T-helper 1 cell treated with Interleukin-12 subunit alpha and Interleukin-12 subunit beta and Interleukin-4 antibody, amounts not matched to agents 30 ng/mL and 1 ng/mL, for 36 hours (primary cell): ENCODE results near the gene PDE1A. TPM values are rescaled to one million over a fixed set of nuclear protein-coding genes. Genes with fewer than 3 reads are reported as not detected.
"Not testable (repeated sequence)": the region's sequence is repeated elsewhere in the genome, so short reads cannot be mapped to it uniquely, and the experiment has no call there.

Experiments
- intact Hi-C: fragments of 100-400 bp; cut with micrococcal nuclease; formaldehyde crosslinking; loops from one replicate; pipeline ENCODE4 v1.15.1; 2024
- total RNA-seq: library from RNA; stranded (reverse); gene quantifications from 2 replicates; pipeline ENCODE4 v1.2.3, GENCODE V29; 2022

PDE1A gene
- total RNA-seq, 1 donor from 2014 or later = not detected

DNA sequence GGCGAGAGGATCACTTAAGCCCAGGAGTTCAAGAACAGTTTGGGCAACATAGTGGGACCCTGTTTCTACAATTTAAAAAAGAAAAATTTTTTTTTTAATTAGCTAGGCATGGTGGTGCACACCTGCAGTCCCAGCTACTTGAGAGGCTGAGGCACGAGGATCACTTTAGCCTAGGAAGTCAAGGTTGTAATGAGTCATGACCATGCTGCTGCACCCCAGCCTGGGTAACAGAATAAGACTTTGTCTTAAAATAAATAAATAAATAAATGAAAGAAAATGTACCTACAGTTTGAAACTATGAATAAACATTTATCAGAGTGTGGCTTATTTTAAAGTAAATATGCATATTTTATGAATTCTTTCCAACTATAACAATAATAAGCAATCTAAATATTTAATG lies 16.7 kb downstream of the PDE1A start:
- intact Hi-C loops = no loop called here

GRCh38 chr2:182406221-182406620 lies 20.6 kb downstream of the PDE1A start:
- intact Hi-C loops = no loop called here

DNA sequence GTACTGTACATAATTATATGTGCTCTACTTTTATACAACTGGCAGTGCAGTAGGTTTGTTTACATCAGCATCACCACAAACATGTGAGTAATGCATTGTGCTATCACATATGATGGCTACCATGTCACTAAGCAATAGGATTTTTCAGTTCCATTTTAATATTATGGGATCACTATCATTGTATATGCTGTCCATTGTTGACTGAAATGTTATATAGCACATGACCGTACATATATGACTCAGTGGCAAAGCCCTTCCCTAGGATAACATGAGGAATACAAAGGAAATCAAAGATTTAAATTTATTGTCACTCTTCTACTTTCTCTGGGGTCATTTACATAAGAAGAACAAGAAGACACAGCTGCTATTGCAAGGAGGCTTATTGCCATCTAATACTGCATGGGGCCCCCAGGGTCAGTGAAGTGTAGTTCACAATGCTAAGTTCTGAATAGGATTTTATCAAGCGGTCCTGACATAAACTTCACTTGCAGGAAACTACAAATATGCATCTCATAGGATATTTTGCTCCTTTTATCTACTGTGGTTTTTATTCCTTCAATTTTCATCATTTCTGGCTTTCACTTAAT lies 21.8 kb downstream of the PDE1A start:
- intact Hi-C loops = no loop called here

DNA sequence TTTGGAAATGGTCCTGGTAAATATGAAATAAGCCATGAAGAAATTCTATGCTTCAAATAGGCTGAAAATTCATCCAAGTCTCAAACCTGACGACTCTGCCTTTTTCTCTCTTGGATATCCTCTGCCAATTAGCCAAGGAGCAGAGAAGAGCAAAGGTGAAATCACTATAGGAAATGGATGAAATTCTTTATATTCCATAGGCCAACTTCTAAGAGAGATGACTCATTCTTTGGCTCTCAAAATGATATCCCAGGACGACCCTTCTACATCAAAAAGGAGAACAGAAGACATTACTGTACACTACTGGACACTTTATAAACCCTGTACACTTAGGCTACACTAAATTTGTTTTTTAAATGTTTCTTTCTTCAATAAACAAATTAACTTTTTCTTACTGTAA lies 22.7 kb downstream of the PDE1A start:
- intact Hi-C loops = no loop called here

DNA sequence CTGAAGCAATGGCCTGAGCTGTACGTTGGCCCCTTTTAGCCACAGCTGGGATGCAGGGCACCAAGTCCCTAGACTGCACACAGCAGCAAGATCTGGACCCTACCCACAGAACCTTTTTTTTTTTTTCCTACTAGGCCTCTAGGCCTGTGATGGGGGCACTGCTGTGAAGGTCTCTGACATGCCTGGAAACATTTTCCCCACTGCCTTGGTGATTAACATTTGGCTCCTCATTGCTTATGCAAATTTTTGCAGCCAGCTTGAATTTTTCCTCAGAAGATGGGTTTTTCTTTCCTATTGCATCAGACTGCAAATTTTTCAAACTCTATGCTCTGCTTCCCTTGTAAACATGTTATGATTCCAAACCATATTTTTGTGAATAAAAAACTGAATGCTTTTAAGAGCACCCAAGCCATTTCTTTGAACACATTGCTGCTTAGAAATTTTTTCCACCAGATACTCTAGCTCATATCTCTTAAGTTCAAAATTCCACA lies 33.5 kb downstream of the PDE1A start:
- intact Hi-C loops = no loop called here

DNA sequence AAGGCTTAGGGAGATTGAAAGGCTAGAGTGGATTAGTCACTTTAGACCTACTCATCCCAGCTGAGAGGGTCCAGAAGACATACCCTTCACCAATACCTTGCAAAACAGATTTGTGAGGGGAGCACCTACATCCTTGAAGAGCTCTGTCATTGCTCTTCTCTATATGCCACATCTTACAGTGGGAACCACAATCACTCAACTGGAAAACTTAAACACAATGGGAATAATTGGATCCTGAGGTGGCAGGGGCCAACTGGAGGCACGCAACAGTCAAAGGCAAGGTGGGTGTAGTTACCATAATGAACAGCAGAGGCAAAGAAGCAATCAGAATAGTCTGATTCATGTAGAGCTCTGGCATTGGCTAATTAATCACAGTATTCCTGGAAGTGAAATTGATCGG lies 35.4 kb downstream of the PDE1A start:
- intact Hi-C loops = no loop called here

GRCh38 chr2:182386267-182386880 lies 40.5 kb downstream of the PDE1A start:
- intact Hi-C loops = not testable (repeated sequence)

DNA sequence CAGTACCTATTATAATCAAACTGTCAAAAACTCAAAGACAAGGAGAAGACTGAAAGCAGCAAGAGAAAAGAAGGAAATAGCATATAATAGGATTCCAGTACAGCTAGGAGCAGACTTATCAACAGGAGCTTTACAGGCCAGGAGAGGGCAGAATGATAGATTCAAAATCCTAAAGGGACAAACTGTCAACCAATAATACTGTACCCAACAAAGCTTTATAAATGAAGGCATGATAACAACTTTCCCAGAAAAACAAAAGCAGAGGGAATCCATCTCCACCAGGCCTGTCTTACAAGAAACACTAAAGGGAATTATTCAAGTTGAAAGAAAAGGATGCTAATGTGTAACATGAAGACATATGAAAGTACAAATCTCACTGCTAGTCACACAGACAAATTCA lies 42.0 kb downstream of the PDE1A start:
- intact Hi-C loops = no loop called here

DNA sequence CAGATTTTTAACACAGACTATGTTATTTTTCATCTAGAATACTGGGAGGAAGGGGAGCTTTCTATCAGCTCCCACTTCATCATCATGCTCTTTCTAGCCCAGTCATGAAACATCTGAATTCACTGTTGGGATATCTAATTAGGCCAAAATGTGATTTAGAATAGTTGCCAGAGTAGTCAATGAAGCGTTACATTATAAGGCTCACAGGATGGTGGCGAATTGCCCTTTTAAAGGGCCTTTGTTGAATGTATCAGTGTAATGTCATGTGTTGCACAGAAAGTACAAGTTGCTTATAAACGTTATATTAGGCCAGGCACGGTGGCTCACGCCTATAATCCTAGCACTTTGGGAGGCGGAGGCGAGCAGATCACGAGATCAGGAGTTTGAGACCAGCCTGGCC lies 45.6 kb downstream of the PDE1A start:
- intact Hi-C loops = no loop called here

GRCh38 chr2:182379241-182379640 lies 47.6 kb downstream of the PDE1A start:
- intact Hi-C loops = no loop called here

DNA sequence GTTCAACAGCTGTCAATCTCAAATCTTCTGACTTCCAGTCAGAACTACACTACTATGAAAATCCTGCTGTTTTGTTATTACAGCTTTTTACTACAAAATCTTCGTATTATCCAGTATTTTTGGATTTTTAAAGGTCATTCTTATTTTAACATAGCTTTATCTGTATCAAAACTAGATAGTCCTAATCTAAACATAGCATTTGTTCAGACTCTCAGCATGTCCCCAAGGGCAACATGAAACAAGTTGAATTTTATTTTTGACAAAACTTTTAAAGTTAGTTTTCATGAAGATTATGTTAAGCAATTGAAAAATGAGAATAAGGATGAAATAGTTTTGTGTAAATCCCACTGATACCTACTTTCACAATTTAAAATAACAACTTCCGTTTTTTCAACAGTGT lies 48.1 kb downstream of the PDE1A start:
- intact Hi-C loops = no loop called here

GRCh38 chr2:182377467-182377866 lies 49.4 kb downstream of the PDE1A start:
- intact Hi-C loops = no loop called here

- intact Hi-C loops = no loop called here
These were observed 51.0 kb downstream of the PDE1A start for GRCh38 chr2:182375862-182376261.

DNA sequence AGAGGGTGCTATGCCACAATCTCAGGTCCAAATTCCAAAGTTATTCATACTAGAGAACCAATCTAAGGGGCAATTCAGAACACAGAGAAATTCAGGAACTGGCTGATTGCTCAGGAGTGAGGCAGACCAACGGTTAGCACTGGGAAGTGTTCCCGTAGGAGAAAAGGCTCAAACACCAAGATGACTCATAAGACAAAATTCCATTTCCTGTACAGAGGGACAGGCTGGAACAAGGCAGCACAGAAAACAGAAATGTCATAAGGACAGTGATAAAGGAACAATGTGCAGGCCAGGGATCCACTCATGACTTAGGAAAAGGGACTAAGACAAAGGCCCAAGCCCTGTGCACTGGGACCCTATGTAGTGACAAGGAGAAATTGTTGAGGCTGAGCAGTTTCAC lies 54.2 kb downstream of the PDE1A start:
- intact Hi-C loops = no loop called here

- intact Hi-C loops = no loop called here
These were observed 57.8 kb downstream of the PDE1A start for GRCh38 chr2:182368996-182369395.

- intact Hi-C loops = no loop called here
These were observed 58.4 kb downstream of the PDE1A start for GRCh38 chr2:182368446-182368845.

DNA sequence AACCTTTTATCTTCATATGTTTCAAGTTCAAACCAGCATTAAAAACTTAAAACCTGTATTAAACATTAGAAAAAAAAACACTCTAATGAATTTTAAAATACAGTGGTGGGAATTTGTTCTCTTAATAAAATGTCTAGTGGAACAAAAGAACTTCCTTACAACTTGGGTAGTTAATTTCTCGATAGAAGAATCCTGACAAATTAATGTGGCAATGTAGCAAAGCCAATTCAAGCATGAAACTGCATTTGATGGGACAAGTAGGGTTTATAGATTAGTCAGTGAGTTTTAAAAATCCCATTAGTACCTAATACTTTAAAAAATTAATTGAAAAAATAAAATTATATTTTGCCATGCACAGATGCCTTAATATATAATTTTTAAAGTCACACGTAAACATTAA lies 59.4 kb downstream of the PDE1A start:
- intact Hi-C loops = no loop called here

- intact Hi-C loops = no loop called here
These were observed 60.2 kb downstream of the PDE1A start for GRCh38 chr2:182366628-182367027.

GRCh38 chr2:182365855-182366254 lies 61.0 kb downstream of the PDE1A start:
- intact Hi-C loops = no loop called here

DNA sequence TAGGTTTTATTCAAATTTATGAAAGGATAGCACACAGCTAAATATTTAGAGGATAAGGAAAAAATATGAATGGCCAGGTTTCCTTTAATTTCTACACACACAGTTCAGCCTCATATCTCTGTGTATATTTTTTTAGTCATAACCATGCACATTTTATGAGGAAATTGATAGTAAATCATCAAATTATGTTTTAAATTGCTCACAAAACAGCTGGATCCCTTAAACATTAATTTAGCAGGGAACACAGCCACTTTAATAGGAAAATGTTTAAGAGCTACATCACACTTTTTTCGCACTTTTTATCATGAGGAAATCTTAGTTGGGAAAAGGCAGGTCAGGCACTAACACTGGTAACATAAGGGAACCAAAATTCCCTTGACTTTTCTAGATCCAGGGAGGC lies 65.4 kb downstream of the PDE1A start:
- intact Hi-C loops = no loop called here

DNA sequence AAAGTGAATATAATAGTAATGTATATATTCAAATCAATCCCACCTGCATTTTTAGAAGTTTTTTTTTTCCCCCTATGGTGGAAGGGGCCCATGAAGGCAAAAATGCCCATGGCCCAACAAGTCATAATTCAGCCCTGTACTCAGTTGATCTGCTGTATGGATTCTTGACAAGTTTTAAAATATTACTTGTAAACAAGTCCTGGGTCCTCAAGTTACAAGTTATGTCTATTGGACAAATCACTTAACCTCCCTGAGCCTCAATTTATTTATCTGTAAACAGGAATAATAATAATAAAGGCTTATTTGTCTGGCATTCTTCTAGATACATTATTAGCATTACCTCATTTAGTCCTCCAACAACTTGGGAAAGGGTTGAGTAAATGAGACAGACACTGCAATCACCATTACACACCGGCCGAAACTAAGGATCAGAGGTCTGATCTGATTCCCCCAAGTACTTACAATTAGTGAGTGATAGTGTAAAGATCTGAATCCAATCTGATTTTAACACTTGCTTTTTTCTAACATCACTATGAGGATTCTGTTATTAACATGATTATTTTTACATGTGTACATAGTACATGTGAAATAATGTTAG lies 66.1 kb downstream of the PDE1A start:
- intact Hi-C loops = no loop called here

GRCh38 chr2:182359990-182360662 lies 66.7 kb downstream of the PDE1A start:
- intact Hi-C loops = no loop called here
